AG04450 (cell line): Measurements from ENCODE around the gene TYW1B. TPM values are rescaled to one million over a fixed set of nuclear protein-coding genes. Genes with fewer than 3 reads are reported as not detected.
"Not testable (repeated sequence)": the region's sequence is repeated elsewhere in the genome, so short reads cannot be mapped to it uniquely, and the experiment has no call there.

Source experiments
- CTCF ChIA-PET: fragments of 300-600, 350-600 bp; formaldehyde crosslinking; extraction: SDS; loops from one replicate; lab custom pipeline; 2022; ENCODE audit warnings: antibody characterized with exemption, inconsistent platforms; lab: Charles Lee
- POLR2A ChIA-PET: fragments of 350-600 bp; formaldehyde crosslinking; extraction: SDS; loops from one replicate; lab custom pipeline; 2021; ENCODE audit warnings: antibody characterized with exemption, inconsistent platforms; lab: Yijun Ruan, JAX
- DNase-seq: peaks from one replicate; pipeline ENCODE4 v3.0.0-alpha.2; 2011; ENCODE audit warnings: low read depth, low spot score
- H3K27ac ChIP-seq: one replicate; pipeline ENCODE4 v1.5.1; 2012; ENCODE audit warnings: low read depth, low read length, control low read depth
- H3K27me3 ChIP-seq: one replicate; pipeline ENCODE4 v1.6.0; 2012; ENCODE audit warnings: low read length; ENCODE audit not compliant: control insufficient read depth, insufficient read depth
- H3K4me3 ChIP-seq: 2 replicates; pipeline ENCODE4 v1.5.1; 2011; ENCODE audit warnings: mild to moderate bottlenecking, low read depth, low read length, control low read depth
- H3K9me3 ChIP-seq: 2 replicates; pipeline ENCODE4 v1.5.1; 2012; ENCODE audit warnings: low read length; ENCODE audit not compliant: control insufficient read depth, insufficient read depth
- polyA plus RNA-seq: library from polyadenylated mRNA; depleted of rRNA; stranded (reverse); fragments of >200 nt; gene quantifications from 2 replicates; pipeline ENCODE4 v1.2.3, GENCODE V29; 2011
- TF ChIP-seq, protein P1 (sequence below): IDR thresholded peaks from 2 replicates; pipeline ENCODE4 v1.5.1; 2011; ENCODE audit warnings: low read depth, low read length, control low read depth, inconsistent platforms

Gene TYW1B
- polyA plus RNA-seq, 1 experiment, result 5.0 TPM

DNA sequence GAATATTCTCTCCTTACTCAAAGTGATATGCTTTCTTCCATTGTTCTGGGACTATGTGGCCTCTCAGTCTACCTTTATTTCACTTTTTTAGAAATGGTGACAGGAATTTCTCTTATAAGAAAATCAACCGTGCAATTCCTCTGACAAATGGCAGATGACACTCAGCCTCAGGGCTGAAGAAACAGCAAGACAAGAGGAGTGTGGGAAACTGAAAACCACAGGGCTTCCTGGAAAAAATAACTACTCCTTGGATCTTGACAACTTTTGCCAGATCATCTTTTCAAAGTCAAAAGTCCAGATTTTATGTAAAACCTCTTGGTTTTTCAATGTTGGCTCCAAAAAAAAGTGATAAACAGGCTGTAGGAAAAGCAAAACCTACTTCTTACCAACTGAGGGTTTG is 121.5 kb downstream of the TYW1B start:
- Histone ChIP-seq H3K27me3 (no peaks in the 10 kb centered on the region), H3K27ac (no peak overlapping the region), H3K9me3 (no peaks in the 10 kb centered on the region), H3K4me3 (no peak overlapping the region)
- TF ChIP-seq, protein P1, sequence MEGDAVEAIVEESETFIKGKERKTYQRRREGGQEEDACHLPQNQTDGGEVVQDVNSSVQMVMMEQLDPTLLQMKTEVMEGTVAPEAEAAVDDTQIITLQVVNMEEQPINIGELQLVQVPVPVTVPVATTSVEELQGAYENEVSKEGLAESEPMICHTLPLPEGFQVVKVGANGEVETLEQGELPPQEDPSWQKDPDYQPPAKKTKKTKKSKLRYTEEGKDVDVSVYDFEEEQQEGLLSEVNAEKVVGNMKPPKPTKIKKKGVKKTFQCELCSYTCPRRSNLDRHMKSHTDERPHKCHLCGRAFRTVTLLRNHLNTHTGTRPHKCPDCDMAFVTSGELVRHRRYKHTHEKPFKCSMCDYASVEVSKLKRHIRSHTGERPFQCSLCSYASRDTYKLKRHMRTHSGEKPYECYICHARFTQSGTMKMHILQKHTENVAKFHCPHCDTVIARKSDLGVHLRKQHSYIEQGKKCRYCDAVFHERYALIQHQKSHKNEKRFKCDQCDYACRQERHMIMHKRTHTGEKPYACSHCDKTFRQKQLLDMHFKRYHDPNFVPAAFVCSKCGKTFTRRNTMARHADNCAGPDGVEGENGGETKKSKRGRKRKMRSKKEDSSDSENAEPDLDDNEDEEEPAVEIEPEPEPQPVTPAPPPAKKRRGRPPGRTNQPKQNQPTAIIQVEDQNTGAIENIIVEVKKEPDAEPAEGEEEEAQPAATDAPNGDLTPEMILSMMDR, result no peak
- CTCF ChIA-PET, result no interaction called here
- POLR2A ChIA-PET, result no interaction called here
- no peak for DNase-seq

DNA sequence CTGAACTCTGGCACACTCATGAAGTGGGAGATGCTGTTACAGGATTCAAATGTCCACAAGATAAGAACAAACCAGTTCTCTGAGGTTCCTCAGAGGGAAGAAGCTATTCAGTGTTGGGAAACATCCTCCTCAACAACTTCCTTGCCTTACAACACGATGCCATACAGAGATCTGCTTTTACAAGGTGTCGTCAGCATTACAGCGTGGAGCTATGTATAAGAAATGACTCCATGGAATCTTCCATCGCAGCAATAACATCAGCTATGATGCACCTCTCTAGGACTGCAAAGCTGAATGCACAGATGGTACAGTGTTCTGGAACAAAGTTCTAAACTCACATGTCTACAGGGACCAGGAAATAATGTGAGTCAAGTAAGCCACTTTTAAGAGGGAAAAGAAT is 122.3 kb downstream of the TYW1B start:
- H3K9me3 ChIP-seq, H3K27ac ChIP-seq, CTCF ChIA-PET, H3K4me3 ChIP-seq, POLR2A ChIA-PET, H3K27me3 ChIP-seq, DNase-seq: not testable (repeated sequence)

DNA sequence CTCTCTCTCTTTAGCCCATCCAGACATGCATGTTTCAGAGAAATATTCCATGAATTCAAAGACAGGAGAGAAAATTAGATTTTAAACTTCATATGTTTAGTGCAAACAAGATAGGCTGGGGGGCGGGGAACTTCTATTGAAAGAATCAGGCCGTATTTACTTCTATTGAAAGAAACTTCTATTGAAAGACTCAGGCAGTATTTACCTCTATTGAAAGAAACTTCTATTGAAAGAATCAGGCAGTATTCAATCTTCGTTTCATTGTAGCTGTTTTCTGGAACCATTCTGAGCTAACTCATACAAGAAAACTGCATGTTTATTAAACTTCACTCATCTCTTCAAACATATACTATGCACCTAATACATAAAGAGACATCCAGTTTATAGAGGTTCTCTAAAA is 123.1 kb downstream of the TYW1B start:
- no peak overlapping the region for H3K27ac ChIP-seq
- POLR2A ChIA-PET, result no interaction called here

GRCh38 chr7:72700548-72700947 is 127.5 kb downstream of the TYW1B start:
- DNase-seq, H3K9me3 ChIP-seq, CTCF ChIA-PET, H3K4me3 ChIP-seq, H3K27me3 ChIP-seq, POLR2A ChIA-PET, H3K27ac ChIP-seq: not testable (repeated sequence)

More for the DNA sequence above, 123.1 kb downstream of the TYW1B start:
- Histone ChIP-seq H3K27me3 (no peaks in the 10 kb centered on the region), H3K4me3 (no peak overlapping the region), H3K9me3 (no peaks in the 10 kb centered on the region)
- no peak for DNase-seq
- TF ChIP-seq, protein P1, result no peak
- CTCF ChIA-PET, result no interaction called here

DNA sequence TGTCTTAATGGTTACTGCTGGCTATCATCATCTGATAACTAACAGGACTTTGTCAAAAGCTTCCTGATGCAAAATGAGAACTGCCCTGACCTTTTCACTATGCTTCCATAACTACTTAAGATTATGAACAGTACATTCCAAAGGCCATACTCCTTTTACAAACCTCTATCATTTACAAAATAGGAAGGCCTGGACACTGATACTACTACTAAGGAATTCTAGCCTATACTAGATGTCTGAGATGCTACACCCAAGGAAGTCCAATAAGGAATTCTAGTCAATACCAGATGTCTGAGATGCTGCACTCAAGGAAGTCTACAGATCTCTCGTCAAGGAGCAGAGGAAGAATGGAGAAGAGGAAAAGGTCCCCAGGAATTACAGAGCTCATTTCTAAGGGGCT is 130.9 kb downstream of the TYW1B start:
- POLR2A ChIA-PET, DNase-seq, H3K27me3 ChIP-seq, H3K27ac ChIP-seq, H3K9me3 ChIP-seq, H3K4me3 ChIP-seq, CTCF ChIA-PET: not testable (repeated sequence)

DNA sequence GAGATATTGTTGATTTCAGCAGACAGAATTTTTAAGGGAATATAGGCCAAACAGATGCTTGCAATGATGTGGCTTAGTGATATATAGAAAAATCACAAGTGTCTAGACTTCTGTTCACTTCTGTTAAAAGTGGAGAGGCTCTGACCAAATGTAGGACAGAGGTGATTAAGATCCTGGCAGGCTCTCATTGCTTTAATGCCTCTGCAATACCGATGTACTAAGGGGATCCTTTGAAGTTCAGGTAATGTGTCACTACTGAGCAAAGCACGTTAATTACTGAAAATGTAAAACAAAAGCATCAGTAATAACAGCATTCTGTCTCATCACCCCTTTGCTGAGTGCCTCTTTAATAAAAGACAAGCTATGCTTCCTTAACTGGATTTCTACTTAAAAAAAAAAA is 131.4 kb downstream of the TYW1B start:
- DNase-seq, POLR2A ChIA-PET, CTCF ChIA-PET, H3K4me3 ChIP-seq, H3K9me3 ChIP-seq, H3K27ac ChIP-seq, H3K27me3 ChIP-seq: not testable (repeated sequence)

- POLR2A ChIA-PET, DNase-seq, H3K27ac ChIP-seq, H3K4me3 ChIP-seq, H3K9me3 ChIP-seq, CTCF ChIA-PET, H3K27me3 ChIP-seq: not testable (repeated sequence)
Measured at GRCh38 chr7:72695482-72695881, 132.5 kb downstream of the TYW1B start.

DNA sequence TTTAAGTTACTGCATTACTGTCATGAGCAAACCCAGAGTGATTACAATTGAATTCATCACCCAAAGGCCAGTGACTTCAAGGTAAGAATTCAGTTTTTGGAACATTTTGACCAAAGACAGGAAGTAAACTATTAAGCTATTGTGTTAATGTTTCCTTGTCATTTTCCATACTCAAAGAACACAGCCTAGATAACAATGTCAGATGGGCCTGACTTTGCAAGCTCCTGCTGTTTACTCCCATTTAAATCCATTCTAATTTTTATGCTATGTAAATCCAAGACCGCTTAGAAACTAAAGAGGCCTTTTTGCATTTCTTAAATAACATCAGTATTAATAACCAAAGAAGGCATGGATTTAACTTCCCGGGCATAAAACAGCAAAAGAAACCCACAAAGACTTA is 136.6 kb downstream of the TYW1B start:
- CTCF ChIA-PET, H3K27me3 ChIP-seq, DNase-seq, POLR2A ChIA-PET, H3K4me3 ChIP-seq, H3K27ac ChIP-seq, H3K9me3 ChIP-seq: not testable (repeated sequence)

DNA sequence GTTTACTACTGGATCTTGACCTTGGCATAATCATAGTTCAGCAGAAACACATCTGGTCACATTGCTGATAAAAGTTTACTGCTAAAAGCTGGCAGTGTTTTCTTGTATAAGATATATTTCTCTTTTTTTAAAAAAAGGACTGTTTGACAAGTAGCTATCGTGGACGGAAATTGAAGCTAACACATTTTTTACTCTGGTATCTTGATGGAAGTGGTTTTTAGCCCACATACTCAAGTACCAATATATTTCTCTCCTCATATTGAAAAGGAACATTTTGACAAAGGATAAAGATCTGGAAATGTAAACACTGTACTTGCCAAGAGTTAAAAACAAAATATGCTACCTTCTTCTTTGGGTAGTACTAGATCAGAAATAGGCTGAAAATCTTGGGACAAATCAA is 137.8 kb downstream of the TYW1B start:
- CTCF ChIA-PET, H3K27me3 ChIP-seq, H3K4me3 ChIP-seq, H3K27ac ChIP-seq, POLR2A ChIA-PET, H3K9me3 ChIP-seq, DNase-seq: not testable (repeated sequence)

DNA sequence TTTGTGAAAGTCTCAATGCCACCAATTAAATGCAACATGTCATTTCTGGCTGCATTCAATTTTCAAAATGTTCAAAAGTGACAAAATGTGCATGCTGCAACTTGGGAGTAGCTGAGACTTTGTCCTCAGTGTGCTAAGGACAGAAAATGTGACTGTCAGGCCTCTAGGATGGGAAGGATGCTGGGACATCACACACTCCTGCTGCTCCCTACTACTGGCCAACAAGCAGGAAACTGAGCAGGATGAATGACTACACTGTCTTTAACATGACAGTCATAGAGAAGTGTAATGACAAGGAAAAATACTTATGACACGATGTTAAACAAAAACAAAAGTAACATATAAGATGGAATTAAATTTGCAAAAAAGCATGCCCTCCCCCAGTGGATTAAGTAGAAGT is 138.7 kb downstream of the TYW1B start:
- H3K27ac ChIP-seq, H3K27me3 ChIP-seq, DNase-seq, CTCF ChIA-PET, H3K4me3 ChIP-seq, POLR2A ChIA-PET, H3K9me3 ChIP-seq: not testable (repeated sequence)

- H3K27me3 ChIP-seq, H3K4me3 ChIP-seq, H3K9me3 ChIP-seq, H3K27ac ChIP-seq, POLR2A ChIA-PET, CTCF ChIA-PET, DNase-seq: not testable (repeated sequence)
Measured at GRCh38 chr7:72681211-72681610, 146.8 kb downstream of the TYW1B start.
